ENCODE data around the gene GPHN. TPM values are rescaled to one million over a fixed set of nuclear protein-coding genes. Genes with fewer than 3 reads are reported as not detected.
"Not testable (repeated sequence)": the region's sequence is repeated elsewhere in the genome, so short reads cannot be mapped to it uniquely, and the experiment has no call there.

GPHN gene
- total RNA-seq, 2 experiments from 2014 or later, result 29.8 to 37.5 TPM

DNA sequence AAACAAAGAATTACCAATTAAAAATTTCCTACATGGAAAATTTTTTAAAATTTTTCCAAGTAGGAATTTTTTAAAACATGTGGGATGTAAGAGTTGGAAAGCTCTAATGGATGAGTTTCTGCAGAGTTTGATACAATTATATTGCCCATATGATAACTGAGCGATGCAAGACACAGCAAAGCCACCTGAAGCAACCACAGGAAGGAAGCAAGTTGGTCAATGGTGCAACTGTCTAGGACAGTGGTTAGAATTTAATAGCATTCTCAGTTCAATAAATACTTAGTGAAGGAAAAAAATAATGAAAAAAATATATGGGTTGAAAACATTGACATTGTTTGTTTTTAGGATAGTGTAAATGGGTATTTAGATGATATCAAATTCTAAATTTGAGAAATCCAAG is 502.7 kb downstream of the GPHN start:
- peaks cover 7% of the 10 kb centered on the region for H3K36me3 Mint-ChIP-seq (ENCODE audit: low read depth)
- no peaks in the 10 kb centered on the region for H3K27me3 Mint-ChIP-seq
- no peaks in the 10 kb centered on the region for H3K9me3 Mint-ChIP-seq (ENCODE audit: low read depth)
- ChIA-PET POLR2A (no interaction called here), CTCF (interaction anchor here (1.9 kb wide), 1 partner anchor 10 kb away, joined by 4 read pairs; no protein-coding TSS in a partner anchor)
- intact Hi-C loops (cut with DNase I, micrococcal nuclease), result no loop called here
- no peak overlapping the region for H3K4me3 Mint-ChIP-seq
- ATAC-seq (no peak), DNase-seq (no peak)
- no peaks in the 10 kb centered on the region for H3K4me1 Mint-ChIP-seq
- H3K27ac Mint-ChIP-seq, result no peak overlapping the region

DNA sequence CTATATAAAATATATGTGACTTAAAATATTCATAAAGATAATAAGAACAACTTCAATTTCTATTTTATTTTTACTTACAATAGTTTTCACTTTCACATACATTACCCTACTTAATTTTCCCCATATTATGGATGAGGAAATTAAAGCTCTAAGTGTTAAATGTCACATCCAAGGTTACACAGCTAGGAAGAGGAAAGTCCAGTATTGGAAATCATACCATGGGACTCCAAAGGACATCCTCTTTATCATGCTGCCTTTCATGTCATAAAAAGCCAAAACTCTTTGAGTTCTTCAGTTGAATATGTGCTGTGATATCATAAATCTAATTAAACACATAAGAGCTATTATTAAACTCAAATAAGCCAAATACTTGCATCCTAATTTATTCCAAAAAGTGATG is 508.9 kb downstream of the GPHN start:
- intact Hi-C loops (cut with DNase I, micrococcal nuclease), result no loop called here
- DNase-seq (no peak), ATAC-seq (no peak)
- no peaks in the 10 kb centered on the region for H3K9me3 Mint-ChIP-seq (ENCODE audit: low read depth)
- POLR2A ChIA-PET, result no interaction called here
- H3K36me3 Mint-ChIP-seq (ENCODE audit: low read depth), result peaks cover 2% of the 10 kb centered on the region
- no peak overlapping the region for H3K27ac Mint-ChIP-seq
- CTCF ChIA-PET, result interaction anchor here (0.6 kb wide), 1 partner anchor 333 kb away, joined by 3 read pairs; no protein-coding TSS in a partner anchor
- no peaks in the 10 kb centered on the region for H3K4me1 Mint-ChIP-seq
- H3K27me3 Mint-ChIP-seq, result no peaks in the 10 kb centered on the region
- H3K4me3 Mint-ChIP-seq, result no peak overlapping the region

DNA sequence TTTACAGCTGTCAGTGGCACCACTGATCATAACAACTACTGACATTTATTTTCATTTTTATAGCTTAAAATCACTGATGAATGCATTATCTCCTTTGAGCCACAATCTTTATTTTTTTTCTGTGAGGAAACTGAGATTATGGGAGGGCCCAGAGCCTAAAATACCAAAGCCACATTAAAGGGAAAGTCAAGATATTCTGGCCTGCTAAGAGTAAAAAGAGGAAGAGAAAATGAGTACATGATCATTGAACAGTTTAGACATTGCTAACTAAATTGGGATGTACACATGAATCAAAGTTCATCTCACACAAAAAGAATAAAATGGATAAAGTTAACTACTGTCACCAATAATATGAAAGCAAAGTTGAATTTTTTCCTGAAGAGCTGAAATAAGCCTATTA is 510.8 kb downstream of the GPHN start:
- DNase-seq (no peak), ATAC-seq (no peak)
- no peak overlapping the region for H3K4me3 Mint-ChIP-seq
- H3K27ac Mint-ChIP-seq, result no peak overlapping the region
- no peaks in the 10 kb centered on the region for H3K9me3 Mint-ChIP-seq (ENCODE audit: low read depth)
- CTCF ChIA-PET, result interaction anchor here (1.1 to 1.7 kb wide), 2 partner anchors 9 to 17 kb away, joined by 3 read pairs; no protein-coding TSS in a partner anchor
- H3K27me3 Mint-ChIP-seq, result no peaks in the 10 kb centered on the region
- intact Hi-C loops (cut with DNase I, micrococcal nuclease), result no loop called here
- POLR2A ChIA-PET, result no interaction called here
- H3K36me3 Mint-ChIP-seq (ENCODE audit: low read depth), result peaks cover 3% of the 10 kb centered on the region
- no peaks in the 10 kb centered on the region for H3K4me1 Mint-ChIP-seq

DNA sequence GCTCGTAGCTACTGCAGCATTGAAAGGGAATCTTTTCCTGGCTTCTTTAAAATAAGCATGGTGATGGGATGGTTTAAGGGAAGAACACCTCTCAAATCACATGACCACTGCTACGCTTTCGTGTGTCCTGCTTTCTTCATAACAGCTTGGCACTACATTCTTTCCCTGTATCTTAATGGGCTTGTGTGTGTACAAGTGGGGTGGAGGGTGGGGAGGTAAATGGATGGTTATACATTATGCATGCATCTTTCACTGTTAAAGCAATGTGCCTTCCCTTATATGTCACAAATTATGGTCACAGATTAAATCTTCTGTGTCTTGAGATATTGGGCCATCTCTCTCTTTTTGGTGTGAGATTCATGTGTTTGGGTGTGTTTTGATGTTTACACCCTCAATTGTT is 511.8 kb downstream of the GPHN start:
- Mint-ChIP-seq H3K27me3 (no peaks in the 10 kb centered on the region), H3K36me3 (ENCODE audit: low read depth) (peaks cover 8% of the 10 kb centered on the region), H3K9me3 (ENCODE audit: low read depth) (peaks cover 4% of the 10 kb centered on the region), H3K27ac (no peak overlapping the region), H3K4me1 (no peaks in the 10 kb centered on the region), H3K4me3 (no peak overlapping the region)
- ATAC-seq, result no peak
- ChIA-PET POLR2A (no interaction called here), CTCF (interaction anchor here (1.7 kb wide), 1 partner anchor 11 kb away, joined by 3 read pairs; no protein-coding TSS in a partner anchor)
- no peak for DNase-seq
- intact Hi-C loops (cut with DNase I, micrococcal nuclease), result no loop called here

DNA sequence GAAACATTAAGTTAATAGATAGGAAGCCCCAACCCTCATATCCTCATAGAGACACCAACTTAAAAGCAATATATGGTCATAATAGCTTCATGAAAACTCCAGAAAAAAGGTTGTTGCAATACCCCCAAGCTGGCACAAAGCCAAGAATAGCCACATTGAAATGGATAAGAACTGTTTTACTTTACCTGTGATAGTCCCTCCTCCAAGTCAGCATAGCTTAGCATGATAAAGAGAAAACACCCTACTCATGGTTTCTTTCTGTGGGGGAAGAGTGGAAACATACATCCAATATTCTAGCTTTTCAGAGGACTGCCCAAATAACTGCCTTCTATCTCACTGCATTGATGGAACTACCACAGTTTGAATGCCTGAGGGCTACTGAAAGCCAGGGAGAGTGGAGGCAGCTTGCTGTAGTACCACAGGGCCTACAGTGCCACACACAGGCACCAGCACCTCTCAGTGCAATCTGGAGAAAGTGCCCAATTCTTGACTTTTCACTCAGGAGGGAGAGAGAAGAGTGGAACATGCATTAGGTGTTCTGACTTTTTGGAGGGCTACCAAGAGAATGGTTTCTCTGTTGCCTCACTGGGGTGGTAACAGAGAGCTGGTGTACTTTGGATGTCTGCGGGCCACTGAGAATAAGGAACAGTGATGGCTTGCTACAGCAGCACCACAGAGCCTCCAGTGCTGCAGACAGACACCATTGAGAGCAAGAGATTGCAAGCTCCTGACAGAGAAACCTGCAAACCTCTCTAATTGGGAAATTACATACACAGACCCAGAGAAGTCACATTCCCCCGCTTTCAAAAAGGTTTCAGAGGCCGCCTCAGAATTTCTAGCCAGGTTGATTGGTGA is 524.2 kb downstream of the GPHN start:
- intact Hi-C loops (cut with DNase I, micrococcal nuclease), result no loop called here
- Mint-ChIP-seq H3K4me1 (no peaks in the 10 kb centered on the region), H3K27ac (no peak overlapping the region), H3K27me3 (no peaks in the 10 kb centered on the region), H3K4me3 (no peak overlapping the region), H3K36me3 (ENCODE audit: low read depth) (peaks cover 16% of the 10 kb centered on the region), H3K9me3 (ENCODE audit: low read depth) (peaks cover 6% of the 10 kb centered on the region)
- ChIA-PET CTCF (no interaction called here), POLR2A (no interaction called here)
- DNase-seq (no peak), ATAC-seq (no peak)

DNA sequence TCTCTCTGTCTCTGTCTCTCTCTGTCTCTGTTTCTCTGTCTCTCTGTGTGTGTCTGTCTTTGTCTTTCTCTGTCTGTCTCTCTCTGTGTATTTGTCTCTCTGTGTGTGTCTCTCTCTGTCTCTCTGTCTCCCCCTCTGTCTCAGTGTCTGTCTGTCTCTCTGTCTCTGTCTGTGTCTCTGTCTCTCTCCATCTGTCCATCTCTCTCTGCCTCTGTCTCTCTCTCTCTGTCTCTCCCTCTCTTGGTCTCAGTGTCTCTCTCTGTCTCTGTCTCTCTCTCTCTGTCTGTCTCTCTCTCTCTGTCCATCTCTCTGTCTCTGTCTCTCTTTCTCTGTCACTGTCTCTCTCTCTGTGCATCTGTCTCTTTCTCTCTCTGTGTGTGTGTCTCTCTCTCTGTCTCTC is 537.5 kb downstream of the GPHN start:
- Mint-ChIP-seq H3K4me3 (no peak overlapping the region), H3K9me3 (ENCODE audit: low read depth) (peaks cover 5% of the 10 kb centered on the region), H3K27me3 (no peaks in the 10 kb centered on the region), H3K36me3 (ENCODE audit: low read depth) (peaks cover 9% of the 10 kb centered on the region), H3K27ac (no peak overlapping the region), H3K4me1 (no peaks in the 10 kb centered on the region)
- ChIA-PET CTCF (no interaction called here), POLR2A (no interaction called here)
- no peak for ATAC-seq
- no peak for DNase-seq
- intact Hi-C loops (cut with DNase I, micrococcal nuclease), result no loop called here

DNA sequence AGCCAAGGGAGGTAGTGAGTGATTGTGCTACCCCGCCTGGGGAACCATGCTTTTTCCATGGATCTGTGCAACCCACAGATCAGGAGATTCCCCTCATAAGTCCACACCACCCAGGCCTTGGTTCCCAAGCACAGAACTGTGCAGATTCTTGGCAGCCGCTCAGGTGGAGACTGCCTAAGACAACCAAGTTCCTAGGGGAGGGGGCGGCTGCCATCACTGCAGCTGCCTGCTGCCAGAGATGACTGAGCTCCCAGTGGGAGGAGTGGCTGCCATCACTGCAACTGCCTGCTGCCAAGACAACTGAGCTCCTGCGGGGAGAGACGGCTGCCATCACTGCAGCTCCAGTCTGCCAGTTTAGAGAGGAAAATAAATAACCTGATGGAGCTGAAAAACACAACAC is 542.9 kb downstream of the GPHN start:
- Mint-ChIP-seq H3K4me1 (no peaks in the 10 kb centered on the region), H3K27ac (no peak overlapping the region), H3K27me3 (no peaks in the 10 kb centered on the region), H3K4me3 (no peak overlapping the region), H3K36me3 (ENCODE audit: low read depth) (peaks cover 19% of the 10 kb centered on the region), H3K9me3 (ENCODE audit: low read depth) (peaks cover 22% of the 10 kb centered on the region)
- intact Hi-C loops (cut with DNase I, micrococcal nuclease), result no loop called here
- ChIA-PET CTCF (interaction anchor here (0.7 kb wide), 1 partner anchor 333 kb away, joined by 3 read pairs; no protein-coding TSS in a partner anchor), POLR2A (no interaction called here)
- no peak for DNase-seq
- no peak for ATAC-seq

DNA sequence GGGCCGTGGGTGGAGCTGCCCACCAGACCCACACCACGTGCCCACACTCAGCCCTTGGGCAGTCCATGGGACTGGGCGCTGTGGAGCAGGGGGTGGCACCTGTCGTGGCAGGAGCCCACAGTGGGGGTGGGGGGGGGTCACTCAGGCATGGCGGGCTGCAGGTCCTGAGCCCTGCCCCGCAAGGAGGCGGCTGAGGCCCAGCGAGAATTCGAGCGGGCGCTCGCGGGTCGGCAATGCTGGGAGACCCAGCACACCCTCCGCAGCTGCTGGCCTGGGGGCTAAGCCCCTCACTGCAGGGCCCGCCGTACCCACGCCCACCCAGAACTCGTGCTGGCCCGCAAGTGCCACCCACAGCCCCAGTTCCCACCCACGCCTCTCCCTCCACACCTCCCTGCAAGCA is 548.7 kb downstream of the GPHN start:
- Mint-ChIP-seq H3K9me3 (ENCODE audit: low read depth) (peaks cover 13% of the 10 kb centered on the region), H3K4me1 (no peaks in the 10 kb centered on the region), H3K4me3 (no peak overlapping the region), H3K27ac (no peak overlapping the region), H3K36me3 (ENCODE audit: low read depth) (peaks cover 16% of the 10 kb centered on the region), H3K27me3 (no peaks in the 10 kb centered on the region)
- ATAC-seq (no peak), DNase-seq (no peak)
- CTCF ChIA-PET, result no interaction called here
- POLR2A ChIA-PET, result no interaction called here
- intact Hi-C loops (cut with DNase I, micrococcal nuclease), result no loop called here

DNA sequence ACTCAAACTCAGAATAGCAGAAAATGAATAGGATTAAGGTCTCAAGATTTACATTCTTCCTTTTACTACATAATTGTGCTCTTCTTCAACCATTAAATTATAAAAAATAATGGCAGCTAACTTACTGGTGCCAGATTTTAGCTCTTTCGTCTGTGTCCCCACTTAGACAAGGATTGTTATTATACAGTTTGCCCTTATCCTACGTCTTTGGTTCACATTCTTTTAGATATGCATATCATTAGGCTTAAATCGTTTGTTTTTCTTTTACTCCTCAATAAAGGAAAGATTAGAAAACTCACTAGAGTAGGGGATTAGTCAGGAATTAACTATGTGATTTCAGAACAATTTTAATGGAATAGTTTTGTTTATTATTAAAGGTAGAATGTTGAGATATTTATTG is 551.6 kb downstream of the GPHN start:
- no peak for DNase-seq
- Mint-ChIP-seq H3K27me3 (no peaks in the 10 kb centered on the region), H3K4me3 (no peak overlapping the region), H3K4me1 (no peaks in the 10 kb centered on the region), H3K36me3 (ENCODE audit: low read depth) (peaks cover 17% of the 10 kb centered on the region), H3K27ac (no peak overlapping the region), H3K9me3 (ENCODE audit: low read depth) (peaks cover 6% of the 10 kb centered on the region)
- ChIA-PET CTCF (no interaction called here), POLR2A (no interaction called here)
- intact Hi-C loops (cut with DNase I, micrococcal nuclease), result no loop called here
- ATAC-seq, result no peak

DNA sequence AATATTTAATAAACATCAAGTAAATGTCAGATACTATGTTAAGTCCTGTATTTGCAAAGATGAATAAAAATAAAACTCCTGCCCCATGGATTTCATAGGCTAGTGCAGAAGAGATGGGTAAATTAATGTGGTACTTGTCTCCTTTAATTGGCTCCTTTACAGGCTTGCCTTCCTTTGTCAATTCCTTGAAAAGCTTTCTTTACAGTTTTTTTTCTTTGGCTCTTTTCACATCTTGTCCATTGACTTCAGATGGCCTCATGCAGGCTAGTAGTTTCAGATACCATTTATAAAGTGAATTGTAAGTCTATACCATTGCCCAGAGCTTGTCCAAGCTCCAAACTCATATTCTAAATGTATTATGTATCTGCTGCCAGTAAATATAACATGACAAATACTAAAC is 552.6 kb downstream of the GPHN start:
- ChIA-PET CTCF (no interaction called here), POLR2A (no interaction called here)
- H3K4me1 Mint-ChIP-seq, result no peaks in the 10 kb centered on the region
- H3K27me3 Mint-ChIP-seq, result no peaks in the 10 kb centered on the region
- no peak overlapping the region for H3K4me3 Mint-ChIP-seq
- intact Hi-C loops (cut with DNase I, micrococcal nuclease), result no loop called here
- peaks cover 6% of the 10 kb centered on the region for H3K9me3 Mint-ChIP-seq (ENCODE audit: low read depth)
- H3K36me3 Mint-ChIP-seq (ENCODE audit: low read depth), result peaks cover 24% of the 10 kb centered on the region
- ATAC-seq, result no peak
- no peak overlapping the region for H3K27ac Mint-ChIP-seq
- no peak for DNase-seq

DNA sequence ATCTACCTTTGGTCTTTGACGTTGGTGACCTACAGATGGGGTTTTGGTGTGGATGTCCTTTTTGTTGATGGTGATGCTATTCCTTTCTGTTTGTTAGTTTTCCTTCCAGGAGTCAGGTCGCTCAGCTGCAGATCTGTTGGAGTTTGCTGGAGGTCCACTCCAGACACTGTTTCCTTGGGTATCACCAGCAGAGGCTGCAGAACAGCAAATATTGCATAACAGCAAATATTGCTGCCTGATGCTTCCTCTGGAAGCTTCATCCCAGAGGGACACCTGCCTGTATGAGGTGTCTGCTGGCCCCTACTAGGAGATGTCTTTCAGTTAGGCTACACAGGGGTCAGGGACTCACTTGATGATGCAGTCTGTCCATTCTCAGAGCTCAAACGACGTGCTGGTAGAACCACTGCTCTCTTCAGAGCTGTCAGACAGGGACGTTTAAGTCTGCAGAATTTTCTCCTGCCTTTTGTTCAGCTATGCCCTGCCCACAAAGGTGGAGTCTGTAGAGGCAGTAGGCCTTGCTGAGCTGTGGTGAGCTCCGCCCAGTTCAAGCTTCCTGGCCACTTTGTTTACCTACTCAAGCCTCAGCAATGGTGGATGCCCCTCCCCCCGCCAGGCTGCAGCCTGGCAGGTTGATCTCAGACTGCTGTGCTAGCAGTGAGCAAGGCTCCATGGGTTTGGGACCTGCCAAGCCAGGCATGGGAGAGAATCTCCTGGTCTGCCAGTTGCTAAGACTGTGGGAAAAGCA is 559.3 kb downstream of the GPHN start:
- DNase-seq; POLR2A ChIA-PET; H3K27ac Mint-ChIP-seq; H3K4me3 Mint-ChIP-seq; H3K9me3 Mint-ChIP-seq (ENCODE audit: low read depth); H3K27me3 Mint-ChIP-seq; intact Hi-C loops (cut with DNase I, micrococcal nuclease); ATAC-seq: not testable (repeated sequence)
- H3K4me1 Mint-ChIP-seq, result peaks cover 11% of the 10 kb centered on the region
- CTCF ChIA-PET, result interaction anchor here (0.6 to 0.8 kb wide), 2 partner anchors 218 to 829 kb away, joined by 3 read pairs; no protein-coding TSS in a partner anchor
- peaks cover 25% of the 10 kb centered on the region for H3K36me3 Mint-ChIP-seq (ENCODE audit: low read depth)

DNA sequence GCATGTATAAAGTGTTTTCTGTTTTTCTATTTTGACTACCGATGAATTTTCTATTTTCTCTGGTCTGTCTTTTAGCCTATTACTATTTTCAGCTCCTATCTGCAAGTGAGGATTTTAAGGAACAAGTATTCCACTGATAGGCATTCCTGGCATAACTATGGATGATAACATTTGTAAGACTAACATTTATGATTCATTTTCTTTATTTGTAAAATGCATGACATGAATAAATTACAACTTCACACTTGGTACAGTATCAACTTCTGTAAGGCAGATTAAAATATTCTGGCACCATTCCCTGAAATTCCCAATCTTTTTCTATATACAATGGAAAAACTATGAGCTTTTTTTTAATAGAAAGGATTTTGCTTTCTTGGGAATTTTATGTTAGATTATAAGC is 560.3 kb downstream of the GPHN start:
- H3K4me1 Mint-ChIP-seq, result peaks cover 11% of the 10 kb centered on the region
- ChIA-PET CTCF (interaction anchor here (0.8 kb wide), 1 partner anchor 830 kb away, joined by 3 read pairs; no protein-coding TSS in a partner anchor), POLR2A (no interaction called here)
- DNase-seq (no peak), ATAC-seq (no peak)
- H3K27ac Mint-ChIP-seq, result no peak overlapping the region
- intact Hi-C loops (cut with DNase I, micrococcal nuclease), result no loop called here
- no peak overlapping the region for H3K4me3 Mint-ChIP-seq
- H3K36me3 Mint-ChIP-seq (ENCODE audit: low read depth), result peaks cover 25% of the 10 kb centered on the region
- H3K27me3 Mint-ChIP-seq, result no peaks in the 10 kb centered on the region
- H3K9me3 Mint-ChIP-seq (ENCODE audit: low read depth), result peaks cover 4% of the 10 kb centered on the region
